Measurements from ENCODE around the gene ATE1. TPM values are rescaled to one million over a fixed set of nuclear protein-coding genes. Genes with fewer than 3 reads are reported as not detected.
A peak's percentile ranks its signal among the peaks of the same experiment; 100 is the strongest.
"Not testable (repeated sequence)": the region's sequence is repeated elsewhere in the genome, so short reads cannot be mapped to it uniquely, and the experiment has no call there.

The ATE1 gene
- total RNA-seq, 1 donor from 2014 or later, result 26.0 TPM

GRCh38 chr10:121828045-121828444 is 99.8 kb downstream of the ATE1 start:
- H3K9me3 ChIP-seq, result peaks cover 4% of the 10 kb centered on the region
- no peak for TF ChIP-seq CTCF (IDR thresholded peaks at IDR 0.05)
- intact Hi-C loops (cut with DNase I), result no loop called here
- no peak for ATAC-seq
- no peak overlapping the region for H3K27ac ChIP-seq
- H3K36me3 ChIP-seq, result peaks cover 29% of the 10 kb centered on the region
- H3K4me1 ChIP-seq, result no peaks in the 10 kb centered on the region
- no peak overlapping the region for H3K4me3 ChIP-seq
- no peak for DNase-seq
- no peaks in the 10 kb centered on the region for H3K27me3 ChIP-seq (ENCODE audit: low read depth)

DNA sequence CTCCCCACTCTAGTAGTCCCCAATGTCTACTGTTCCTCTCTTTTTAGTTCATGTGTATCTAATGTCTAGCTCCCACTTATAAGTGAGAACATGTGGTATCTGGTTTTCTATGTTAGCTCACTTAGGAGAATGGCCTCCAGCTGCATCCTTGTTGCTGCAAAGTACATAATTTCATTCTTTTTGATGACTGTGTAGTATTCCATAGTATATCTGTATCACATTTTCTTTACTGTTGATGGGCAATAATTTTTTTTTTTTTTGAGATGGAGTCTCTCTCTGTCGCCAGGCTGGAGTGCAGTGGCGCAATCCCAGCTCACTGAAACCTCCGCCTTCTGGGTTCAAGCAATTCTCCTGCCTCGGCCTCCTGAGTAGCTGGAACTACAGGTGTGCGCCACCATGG is 101.1 kb downstream of the ATE1 start:
- DNase-seq; H3K27ac ChIP-seq; H3K9me3 ChIP-seq; H3K4me1 ChIP-seq; ATAC-seq; H3K27me3 ChIP-seq (ENCODE audit: low read depth); intact Hi-C loops (cut with DNase I); H3K4me3 ChIP-seq: not testable (repeated sequence)
- peaks cover 22% of the 10 kb centered on the region for H3K36me3 ChIP-seq

DNA sequence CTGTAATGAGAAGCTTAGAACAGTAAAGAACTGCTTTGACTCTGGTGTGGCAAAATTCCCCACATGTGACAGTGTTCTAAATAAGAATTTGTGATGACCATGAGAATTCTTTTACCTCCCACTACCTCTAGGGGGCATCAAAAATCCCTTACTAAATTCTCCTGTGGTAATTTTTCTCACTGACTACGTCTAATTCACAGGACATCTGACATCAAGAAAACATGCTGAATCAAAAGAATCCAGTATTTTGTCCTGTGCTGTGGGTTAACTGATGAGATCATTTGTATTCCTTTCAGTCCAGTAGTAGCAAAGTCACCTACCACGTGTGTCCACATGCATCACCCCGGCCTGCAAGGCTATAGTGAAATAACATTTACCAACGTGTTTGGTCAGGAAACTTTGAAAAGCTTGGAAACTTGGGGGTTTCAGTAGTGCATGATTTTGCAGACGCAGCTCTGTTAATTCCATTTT is 103.8 kb downstream of the ATE1 start:
- no peak overlapping the region for H3K27ac ChIP-seq
- no peaks in the 10 kb centered on the region for H3K27me3 ChIP-seq (ENCODE audit: low read depth)
- H3K4me1 ChIP-seq, result no peaks in the 10 kb centered on the region
- peaks cover 4% of the 10 kb centered on the region for H3K9me3 ChIP-seq
- DNase-seq (no peak), ATAC-seq (peak in 1 of 2 donors; percentile 36)
- intact Hi-C loops (cut with DNase I), result no loop called here
- TF ChIP-seq CTCF (IDR thresholded peaks at IDR 0.05), result peak; percentile 63
- H3K4me3 ChIP-seq, result no peak overlapping the region
- peaks cover 17% of the 10 kb centered on the region for H3K36me3 ChIP-seq

- DNase-seq (no peak), ATAC-seq (no peak)
- TF ChIP-seq CTCF (IDR thresholded peaks at IDR 0.05), result no peak
- H3K27me3 ChIP-seq (ENCODE audit: low read depth), result no peaks in the 10 kb centered on the region
- H3K4me1 ChIP-seq, result no peaks in the 10 kb centered on the region
- peaks cover 4% of the 10 kb centered on the region for H3K9me3 ChIP-seq
- peaks cover 5% of the 10 kb centered on the region for H3K36me3 ChIP-seq
- no peak overlapping the region for H3K4me3 ChIP-seq
- no peak overlapping the region for H3K27ac ChIP-seq
- intact Hi-C loops (cut with DNase I), result no loop called here
Measured at GRCh38 chr10:121822724-121823123, 105.1 kb downstream of the ATE1 start.

DNA sequence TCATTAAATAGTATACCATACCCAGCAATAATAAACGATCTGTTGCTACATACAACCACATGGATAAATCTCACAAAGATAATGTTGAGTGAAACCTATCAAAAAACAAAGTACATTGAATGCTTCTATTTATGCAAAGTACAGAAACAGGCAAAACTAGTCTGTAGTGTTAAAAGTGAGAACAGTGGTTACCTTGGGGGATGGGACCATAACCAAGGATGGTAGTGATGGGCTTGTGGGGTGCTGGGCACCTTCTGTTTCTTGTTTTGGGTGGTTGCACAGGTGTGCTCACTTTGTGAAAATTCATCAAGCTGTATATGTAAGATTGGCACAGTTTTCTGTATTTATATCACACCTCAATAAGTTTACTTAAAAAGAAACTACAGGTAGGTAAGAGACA is 105.7 kb downstream of the ATE1 start:
- Histone ChIP-seq H3K27ac (no peak overlapping the region), H3K4me1 (no peaks in the 10 kb centered on the region), H3K9me3 (peaks cover 4% of the 10 kb centered on the region), H3K27me3 (ENCODE audit: low read depth) (no peaks in the 10 kb centered on the region), H3K36me3 (no peaks in the 10 kb centered on the region), H3K4me3 (no peak overlapping the region)
- no peak for ATAC-seq
- intact Hi-C loops (cut with DNase I), result no loop called here
- no peak for TF ChIP-seq CTCF (IDR thresholded peaks at IDR 0.05)
- no peak for DNase-seq

DNA sequence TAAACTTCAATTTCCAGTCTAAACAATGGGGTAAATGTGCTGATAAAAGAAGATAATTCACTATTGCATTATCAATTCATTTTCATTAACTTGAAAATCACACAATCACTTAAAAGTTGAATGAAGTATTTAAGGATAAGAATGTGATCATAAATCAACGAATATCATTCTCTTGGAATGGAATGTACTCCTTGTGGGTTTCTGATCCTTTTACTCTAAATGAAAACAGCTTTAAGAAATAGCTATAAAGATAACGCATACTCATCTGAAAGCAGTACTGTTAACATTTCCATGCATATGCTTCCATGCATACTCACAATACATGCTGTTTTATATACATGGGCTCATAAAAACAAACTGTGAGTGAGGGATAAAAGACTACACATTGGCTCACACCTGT is 108.8 kb downstream of the ATE1 start:
- Histone ChIP-seq H3K4me3 (no peak overlapping the region), H3K27ac (no peak overlapping the region), H3K4me1 (no peaks in the 10 kb centered on the region), H3K9me3 (no peaks in the 10 kb centered on the region), H3K36me3 (peaks cover 5% of the 10 kb centered on the region), H3K27me3 (ENCODE audit: low read depth) (no peaks in the 10 kb centered on the region)
- intact Hi-C loops (cut with DNase I), result no loop called here
- ATAC-seq (no peak), DNase-seq (no peak)
- no peak for TF ChIP-seq CTCF (IDR thresholded peaks at IDR 0.05)

Data from lower lobe of right lung (tissue), 2 donors.